HG03108 (cell line): ENCODE data around the gene CD151.

ENCODE experiments used
- ATAC-seq: cut with Tn5 transposase; IDR thresholded peaks from one replicate; pipeline ENCODE4 v1.9.1; 2021; ENCODE audit warnings: moderate library complexity; ENCODE audit not compliant: unreplicated experiment

The CD151 gene

GRCh38 chr11:832529-833113 is at the start of gene CD151:
CD151 (plus strand) TSS chr11:832952; CDS start chr11:836070, 3,118 bp downstream.
- ATAC-seq: peak; percentile 29

GRCh38 chr11:783581-784015 is 49.2 kb upstream of the CD151 start:
- no peak for ATAC-seq

GRCh38 chr11:786235-787083 is 46.3 kb upstream of the CD151 start:
- ATAC-seq: no peak

- no peak for ATAC-seq
These were observed 45.6 kb upstream of the CD151 start for GRCh38 chr11:787084-787675.

GRCh38 chr11:788009-788640 is 44.6 kb upstream of the CD151 start:
- no peak for ATAC-seq

- no peak for ATAC-seq
These were observed 43.5 kb upstream of the CD151 start for GRCh38 chr11:788953-789940.

GRCh38 chr11:789943-790342 is 42.8 kb upstream of the CD151 start, which contains the start of gene CEND1:
CEND1 (minus strand) TSS chr11:790090; CDS start chr11:788576, 1,514 bp downstream.
- no peak for ATAC-seq

- no peak for ATAC-seq
These were observed 41.8 kb upstream of the CD151 start for GRCh38 chr11:790721-791564.

GRCh38 chr11:791658-792534 is 40.9 kb upstream of the CD151 start:
- no peak for ATAC-seq

- ATAC-seq: no peak
These were observed 40.3 kb upstream of the CD151 start for GRCh38 chr11:792535-792821.

GRCh38 chr11:792873-793272 is 39.9 kb upstream of the CD151 start:
- no peak for ATAC-seq

GRCh38 chr11:793556-793955 is 39.2 kb upstream of the CD151 start:
- no peak for ATAC-seq

- no peak for ATAC-seq
These were observed 38.6 kb upstream of the CD151 start for GRCh38 chr11:794013-794765.

GRCh38 chr11:794766-795633 is 37.8 kb upstream of the CD151 start:
- no peak for ATAC-seq

- no peak for ATAC-seq
These were observed 36.9 kb upstream of the CD151 start for GRCh38 chr11:795634-796564.
